Keratinocyte (primary cell): ENCODE data around the gene RPS6KA5. TPM values are rescaled to one million over a fixed set of nuclear protein-coding genes. Genes with fewer than 3 reads are reported as not detected.

Experiments
- DNase-seq: peaks from one replicate; pipeline ENCODE4 v3.0.0-alpha.2; 2011; ENCODE audit warnings: low read depth, missing footprints, low spot score
- FAIRE-seq: peaks from 2 replicates; lab custom pipeline; 2011; peaks lifted over from hg19 to GRCh38; lab: Jason Lieb, UNC
- H2AFZ ChIP-seq: 2 replicates; pipeline ENCODE4 v1.6.0; 2012; ENCODE audit warnings: low read length, control low read depth, inconsistent platforms; ENCODE audit not compliant: control insufficient read depth
- H3K27ac ChIP-seq: 2 replicates; pipeline ENCODE4 v1.5.1; 2011; ENCODE audit warnings: low read length; ENCODE audit not compliant: control insufficient read depth, insufficient read depth
- H3K27me3 ChIP-seq: 3 replicates; pipeline ENCODE4 v1.6.0; 2011; ENCODE audit warnings: low read length; ENCODE audit not compliant: control insufficient read depth, insufficient read depth; ENCODE audit errors: extremely low read depth
- H3K36me3 ChIP-seq, 2 experiments: 2 replicates in 1 of 2; 3 replicates in 1 of 2; pipeline ENCODE4 v1.5.1; 2011; ENCODE audit warnings: low read length in 2 of 2, mild to moderate bottlenecking in 1 of 2; ENCODE audit not compliant: control insufficient read depth in 2 of 2, insufficient read depth in 2 of 2; ENCODE audit errors: extremely low read depth in 1 of 2
- H3K4me1 ChIP-seq: 3 replicates; pipeline ENCODE4 v1.5.1; 2011; ENCODE audit warnings: low read length; ENCODE audit not compliant: control insufficient read depth, insufficient read depth; ENCODE audit errors: extremely low read depth
- H3K4me2 ChIP-seq: 3 replicates; pipeline ENCODE4 v1.6.0; 2011; ENCODE audit warnings: low read depth, low read length; ENCODE audit not compliant: control insufficient read depth, insufficient read depth; ENCODE audit errors: extremely low read depth
- H3K4me3 ChIP-seq, 3 experiments: fragments of 200-600 bp in 1 of 3; sonication (generic) in 1 of 3; 2 replicates in 2 of 3; 3 replicates in 1 of 3; pipeline ENCODE4 v1.5.1; 2011 to 2016; ENCODE audit warnings: low read length in 3 of 3, mild to moderate bottlenecking in 3 of 3, control low read depth in 2 of 3, inconsistent platforms in 1 of 3, low read depth in 1 of 3, mixed read lengths in 1 of 3, mixed run types in 1 of 3, moderate library complexity in 1 of 3; ENCODE audit not compliant: control insufficient read depth in 2 of 3, insufficient read depth in 2 of 3; ENCODE audit errors: extremely low read depth in 1 of 3
- H3K79me2 ChIP-seq: 2 replicates; pipeline ENCODE4 v1.6.0; 2012; ENCODE audit warnings: low read length; ENCODE audit not compliant: control insufficient read depth, insufficient read depth
- H3K9ac ChIP-seq: 3 replicates; pipeline ENCODE4 v1.6.0; 2011; ENCODE audit warnings: low read length; ENCODE audit not compliant: control insufficient read depth, insufficient read depth; ENCODE audit errors: extremely low read depth
- H3K9me1 ChIP-seq: 3 replicates; pipeline ENCODE4 v1.6.0; 2011; ENCODE audit warnings: low read length; ENCODE audit not compliant: control insufficient read depth, insufficient read depth; ENCODE audit errors: extremely low read depth
- H3K9me3 ChIP-seq: 2 replicates; pipeline ENCODE4 v1.5.1; 2012; ENCODE audit warnings: low read depth, low read length; ENCODE audit not compliant: control insufficient read depth
- H4K20me1 ChIP-seq: 3 replicates; pipeline ENCODE4 v1.6.0; 2011; ENCODE audit warnings: low read length; ENCODE audit not compliant: control insufficient read depth, insufficient read depth; ENCODE audit errors: extremely low read depth
- EZH2 ChIP-seq: IDR thresholded peaks from one replicate; pipeline ENCODE4 v1.6.1; 2012; ENCODE audit warnings: inconsistent platforms, mild to moderate bottlenecking, low read length, moderate library complexity
- dilution Hi-C: fragments of 300-500 bp; cut with MboI; formaldehyde crosslinking; loops from one replicate; pipeline ENCODE4 v1.7.0; 2020; ENCODE audit warnings: low sequenced_read_pairs; ENCODE audit not compliant: extremely low pct_ligation_motif_present
- polyA plus RNA-seq, 5 experiments: library from polyadenylated mRNA; depleted of rRNA in 3 of 5; stranded (reverse) in 3 of 5; stranded (forward) in 1 of 5; unstranded in 1 of 5; fragments of >200 nt; gene quantifications; 1 replicate in 1 of 5; 2 replicates in 3 of 5; 3 replicates in 1 of 5; pipeline versions ENCODE4 v1.2.1 to v1.2.3, GENCODE V29; 2011 to 2012; ENCODE audit warnings: missing spikeins in 2 of 5, low read depth in 1 of 5, low replicate concordance in 1 of 5
- TF ChIP-seq, protein P1 (sequence below), 3 experiments: IDR thresholded peaks in 1 of 3; conservative IDR thresholded peaks in 1 of 3; optimal IDR thresholded peaks in 1 of 3; 2 replicates in 2 of 3; 3 replicates in 1 of 3; pipeline versions ENCODE3 to v1.5.1; 2011; ENCODE audit warnings: low read length in 3 of 3, mild to moderate bottlenecking in 3 of 3, moderate library complexity in 2 of 3, control low read depth in 1 of 3, inconsistent platforms in 1 of 3; ENCODE audit not compliant: insufficient read depth in 2 of 3; ENCODE audit errors: extremely low read depth in 1 of 3

The RPS6KA5 gene
- polyA plus RNA-seq, 1 donor (not counting 4 experiments of a cell fraction or from before 2014, with no cell fraction given), result 2.9 TPM

DNA sequence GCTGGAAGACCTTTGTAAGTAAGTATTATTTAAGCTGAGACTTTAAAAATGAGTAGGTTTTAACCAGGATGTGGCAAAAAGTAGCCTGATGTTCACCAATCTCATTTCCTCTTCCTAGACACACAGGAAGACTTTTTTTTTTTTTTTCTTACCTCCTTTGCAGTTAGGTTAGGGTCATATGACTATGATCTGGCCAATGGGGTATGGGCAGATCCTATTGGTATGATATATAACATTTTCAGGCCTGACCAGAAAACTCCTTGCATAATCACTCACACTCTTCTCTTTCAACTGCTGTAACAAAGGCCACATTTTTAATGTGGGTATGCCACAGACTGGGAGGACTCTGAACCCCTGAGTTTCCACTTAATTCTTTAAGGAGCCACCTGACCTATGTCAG is 2.7 kb upstream of the RPS6KA5 start:
- H3K9me3 ChIP-seq, result no peaks in the 10 kb centered on the region
- no peak for DNase-seq
- H3K4me1 ChIP-seq, result peaks cover 10% of the 10 kb centered on the region

DNA sequence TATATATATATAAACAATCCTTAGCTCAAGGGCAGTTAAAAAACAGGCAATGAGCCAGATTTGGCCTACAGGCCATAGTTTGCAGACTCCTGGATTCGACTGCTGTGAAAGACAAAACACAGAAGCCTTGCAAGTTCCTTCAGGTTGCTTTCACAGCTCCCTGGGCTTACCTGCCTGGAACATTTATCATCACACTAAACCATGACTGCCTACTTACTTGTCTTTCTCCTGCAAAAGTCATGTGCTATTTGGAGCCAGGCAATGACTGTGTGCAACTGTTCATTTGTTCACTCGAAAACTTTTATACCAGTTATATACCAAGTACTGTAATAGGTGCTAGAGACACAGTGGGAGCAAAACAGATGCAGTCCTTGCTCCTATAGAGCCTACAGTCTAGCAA is 2.2 kb upstream of the RPS6KA5 start:
- no peak for DNase-seq
- Histone ChIP-seq H4K20me1 (no peaks in the 10 kb centered on the region), H2AFZ (peak overlapping the region; percentile 50), H3K27me3 (no peaks in the 10 kb centered on the region), H3K4me3 (no peak overlapping the region), H3K9me1 (no peaks in the 10 kb centered on the region), H3K9me3 (no peaks in the 10 kb centered on the region), H3K4me1 (peaks cover 10% of the 10 kb centered on the region), H3K79me2 (no peaks in the 10 kb centered on the region), H3K9ac (no peak overlapping the region), H3K36me3 (no peaks in the 10 kb centered on the region), H3K27ac (no peak overlapping the region), H3K4me2 (no peak overlapping the region)
- FAIRE-seq, result no peak
- dilution Hi-C loops, result no loop called here
- TF ChIP-seq, protein P1, sequence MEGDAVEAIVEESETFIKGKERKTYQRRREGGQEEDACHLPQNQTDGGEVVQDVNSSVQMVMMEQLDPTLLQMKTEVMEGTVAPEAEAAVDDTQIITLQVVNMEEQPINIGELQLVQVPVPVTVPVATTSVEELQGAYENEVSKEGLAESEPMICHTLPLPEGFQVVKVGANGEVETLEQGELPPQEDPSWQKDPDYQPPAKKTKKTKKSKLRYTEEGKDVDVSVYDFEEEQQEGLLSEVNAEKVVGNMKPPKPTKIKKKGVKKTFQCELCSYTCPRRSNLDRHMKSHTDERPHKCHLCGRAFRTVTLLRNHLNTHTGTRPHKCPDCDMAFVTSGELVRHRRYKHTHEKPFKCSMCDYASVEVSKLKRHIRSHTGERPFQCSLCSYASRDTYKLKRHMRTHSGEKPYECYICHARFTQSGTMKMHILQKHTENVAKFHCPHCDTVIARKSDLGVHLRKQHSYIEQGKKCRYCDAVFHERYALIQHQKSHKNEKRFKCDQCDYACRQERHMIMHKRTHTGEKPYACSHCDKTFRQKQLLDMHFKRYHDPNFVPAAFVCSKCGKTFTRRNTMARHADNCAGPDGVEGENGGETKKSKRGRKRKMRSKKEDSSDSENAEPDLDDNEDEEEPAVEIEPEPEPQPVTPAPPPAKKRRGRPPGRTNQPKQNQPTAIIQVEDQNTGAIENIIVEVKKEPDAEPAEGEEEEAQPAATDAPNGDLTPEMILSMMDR (optimal IDR thresholded peaks at IDR 0.05 in 1 of 3, IDR thresholded peaks at IDR 0.05 in 1 of 3, conservative IDR thresholded peaks at IDR 0.05 in 1 of 3; ENCODE audit: extremely low read depth in 1 of 3, insufficient read depth in 2 of 3, low read length in 3 of 3), result no peak
- TF ChIP-seq EZH2, result no peak

More for the DNA sequence above, 2.7 kb upstream of the RPS6KA5 start:
- no peak overlapping the region for H3K9ac ChIP-seq
- H2AFZ ChIP-seq, result peak overlapping the region; percentile 50
- no peak overlapping the region for H3K4me2 ChIP-seq
- no peaks in the 10 kb centered on the region for H3K79me2 ChIP-seq
- H3K36me3 ChIP-seq, result no peaks in the 10 kb centered on the region
- no peak for TF ChIP-seq EZH2
- TF ChIP-seq, protein P1 (optimal IDR thresholded peaks at IDR 0.05 in 1 of 3, IDR thresholded peaks at IDR 0.05 in 1 of 3, conservative IDR thresholded peaks at IDR 0.05 in 1 of 3; ENCODE audit: extremely low read depth in 1 of 3, insufficient read depth in 2 of 3, low read length in 3 of 3), result no peak
- no peaks in the 10 kb centered on the region for H3K27me3 ChIP-seq
- no peak overlapping the region for H3K4me3 ChIP-seq
- no peak overlapping the region for H3K27ac ChIP-seq
- no peaks in the 10 kb centered on the region for H3K9me1 ChIP-seq
- no peaks in the 10 kb centered on the region for H4K20me1 ChIP-seq
- dilution Hi-C loops, result no loop called here
- FAIRE-seq, result no peak
